Esophagus squamous epithelium (tissue), 5 donors: ENCODE results near the gene ITSN1. TPM values are rescaled to one million over a fixed set of nuclear protein-coding genes. Genes with fewer than 3 reads are reported as not detected.
"Not testable (repeated sequence)": the region's sequence is repeated elsewhere in the genome, so short reads cannot be mapped to it uniquely, and the experiment has no call there.

Experiments
- DNase-seq: peaks from one replicate; lab custom pipeline; 2025; lab: John Stamatoyannopoulos, UW
- H3K27ac ChIP-seq, 4 donors: fragments of 200-600 bp; sonication (generic); one replicate each; pipeline ENCODE4 v1.5.1; 2016 to 2019; ENCODE audit warnings: mild to moderate bottlenecking in 1 of 4
- H3K27me3 ChIP-seq, 4 donors: fragments of 200-600 bp; sonication (generic); 1 replicate in 3 of 4; 2 replicates in 1 of 4; pipeline versions ENCODE4 v1.5.1 to v1.6.0; 2017 to 2021; ENCODE audit warnings: antibody characterized with exemption in 1 of 4
- H3K36me3 ChIP-seq, 3 donors: fragments of 200-600 bp; sonication (generic); one replicate each; pipeline ENCODE4 v1.5.1; 2016 to 2019
- H3K4me1 ChIP-seq, 3 donors: fragments of 200-600 bp; sonication (generic); one replicate each; pipeline ENCODE4 v1.5.1; 2017 to 2019
- H3K4me3 ChIP-seq, 4 donors: fragments of 200-600 bp; sonication (generic); 1 replicate in 3 of 4; 2 replicates in 1 of 4; pipeline ENCODE4 v1.5.1; 2016 to 2019; ENCODE audit warnings: mild to moderate bottlenecking in 2 of 4, moderate library complexity in 1 of 4
- H3K9me3 ChIP-seq, 3 donors: fragments of 200-600 bp; sonication (generic); one replicate each; pipeline ENCODE4 v1.5.1; 2016 to 2019
- POLR2A ChIP-seq, 4 donors: fragments of 450-650 bp; IDR thresholded peaks; one replicate each; pipeline ENCODE4 v1.6.1; 2017; ENCODE audit warnings: antibody characterized with exemption in 4 of 4, mild to moderate bottlenecking in 4 of 4, moderate library complexity in 3 of 4
- WGBS, 2 donors: methylation state at CpG; one replicate each; pipeline ENCODE4 v1.1.5; 2018; 5-methylcytosine and 5-hydroxymethylcytosine counted together
- intact Hi-C: fragments of 100-400 bp; cut with DNase I; formaldehyde crosslinking; loops from one replicate; pipeline ENCODE4 v1.15.0; 2022
- total RNA-seq, 4 donors: library from RNA; depleted of rRNA; stranded (reverse); fragments of >200 nt; gene quantifications; one replicate each; pipeline ENCODE4 v1.1.0, GENCODE V29; 2016
- TF ChIP-seq, protein P1 (sequence below), 6 experiments: fragments of 450-650 bp in 4 of 6; fragments of 200-600 bp in 2 of 6; sonication (generic) in 2 of 6; IDR thresholded peaks; one replicate each; pipeline ENCODE4 v1.5.1; 2016 to 2019; ENCODE audit warnings: antibody characterized with exemption in 6 of 6, mild to moderate bottlenecking in 4 of 6, moderate library complexity in 4 of 6
- donor health status: DM: yes; HTN: yes; CAD: no.

The ITSN1 gene
- total RNA-seq, 4 donors from 2014 or later, result 9.5 to 27.1 (median 11.6) TPM

DNA sequence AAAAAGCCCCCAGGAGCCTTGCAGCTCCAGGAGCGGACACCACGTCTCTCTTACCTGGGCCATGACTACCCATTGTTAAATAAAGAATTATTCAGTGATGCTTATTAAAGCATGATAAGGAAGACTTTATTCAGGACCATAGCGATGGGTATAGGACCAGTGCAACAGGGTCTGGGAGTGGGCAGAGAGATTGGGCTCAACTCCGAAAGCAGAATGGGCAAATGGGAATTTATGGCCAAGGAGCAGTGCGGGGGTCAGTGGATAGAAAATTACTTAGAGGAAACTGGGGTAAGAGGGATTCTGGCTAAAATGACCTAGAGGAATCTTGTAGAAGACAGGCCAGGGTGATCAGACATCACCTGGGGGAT lies 273.9 kb downstream of the ITSN1 start:
- intact Hi-C loops, result no loop called here
- peak overlapping the region; percentile 77 to 99 (median 90) for H3K4me3 ChIP-seq
- 57 to 58% methylated on average over 5 of the region's 5 CpGs for WGBS, 2 donors
- peak overlapping the region; percentile 93 to 97 (median 94) for H3K27ac ChIP-seq
- peaks cover 3 to 30% (median 15%) of the 10 kb centered on the region in 3 donors for H3K4me1 ChIP-seq
- TF ChIP-seq, protein P1, sequence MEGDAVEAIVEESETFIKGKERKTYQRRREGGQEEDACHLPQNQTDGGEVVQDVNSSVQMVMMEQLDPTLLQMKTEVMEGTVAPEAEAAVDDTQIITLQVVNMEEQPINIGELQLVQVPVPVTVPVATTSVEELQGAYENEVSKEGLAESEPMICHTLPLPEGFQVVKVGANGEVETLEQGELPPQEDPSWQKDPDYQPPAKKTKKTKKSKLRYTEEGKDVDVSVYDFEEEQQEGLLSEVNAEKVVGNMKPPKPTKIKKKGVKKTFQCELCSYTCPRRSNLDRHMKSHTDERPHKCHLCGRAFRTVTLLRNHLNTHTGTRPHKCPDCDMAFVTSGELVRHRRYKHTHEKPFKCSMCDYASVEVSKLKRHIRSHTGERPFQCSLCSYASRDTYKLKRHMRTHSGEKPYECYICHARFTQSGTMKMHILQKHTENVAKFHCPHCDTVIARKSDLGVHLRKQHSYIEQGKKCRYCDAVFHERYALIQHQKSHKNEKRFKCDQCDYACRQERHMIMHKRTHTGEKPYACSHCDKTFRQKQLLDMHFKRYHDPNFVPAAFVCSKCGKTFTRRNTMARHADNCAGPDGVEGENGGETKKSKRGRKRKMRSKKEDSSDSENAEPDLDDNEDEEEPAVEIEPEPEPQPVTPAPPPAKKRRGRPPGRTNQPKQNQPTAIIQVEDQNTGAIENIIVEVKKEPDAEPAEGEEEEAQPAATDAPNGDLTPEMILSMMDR (IDR thresholded peaks at IDR 0.05), result no peak
- TF ChIP-seq POLR2A (IDR thresholded peaks at IDR 0.05), result no peak
- H3K36me3 ChIP-seq, result peaks cover 0 to 25% (median 11%) of the 10 kb centered on the region in 3 donors
- H3K9me3 ChIP-seq, result no peaks in the 10 kb centered on the region
- DNase-seq, result no peak
- H3K27me3 ChIP-seq, result no peaks in the 10 kb centered on the region

DNA sequence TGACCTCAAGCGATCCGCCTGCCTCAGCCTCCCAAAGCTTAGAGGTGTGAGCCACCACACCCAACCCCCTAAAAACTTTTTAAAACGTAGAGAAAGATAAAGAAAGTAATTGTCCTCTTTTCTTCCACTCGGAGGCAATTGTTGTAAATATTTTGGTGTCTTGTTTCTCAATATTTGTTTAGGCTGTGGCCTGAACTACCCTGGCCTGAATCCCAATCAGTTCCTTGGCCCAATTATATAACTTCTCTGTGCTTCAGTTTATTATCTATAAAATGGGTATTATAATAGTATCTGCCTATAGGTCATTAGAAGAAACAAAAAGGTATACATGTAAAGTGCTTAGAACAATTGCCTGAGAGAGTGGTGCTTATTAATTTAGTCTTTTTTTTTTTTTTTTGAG lies 275.1 kb downstream of the ITSN1 start:
- no peak for TF ChIP-seq POLR2A (IDR thresholded peaks at IDR 0.05)
- TF ChIP-seq, protein P1 (IDR thresholded peaks at IDR 0.05), result no peak
- no peaks in the 10 kb centered on the region for H3K27me3 ChIP-seq
- DNase-seq, result no peak
- WGBS, 2 donors, result 62 to 82% methylated on average over 4 of the region's 4 CpGs
- intact Hi-C loops, result no loop called here
- H3K9me3 ChIP-seq, result no peaks in the 10 kb centered on the region
- peaks cover 0 to 13% (median 0%) of the 10 kb centered on the region in 3 donors for H3K36me3 ChIP-seq
- peaks cover 3 to 30% (median 15%) of the 10 kb centered on the region in 3 donors for H3K4me1 ChIP-seq
- H3K4me3 ChIP-seq, result no peak overlapping the region
- H3K27ac ChIP-seq, result no peak overlapping the region

DNA sequence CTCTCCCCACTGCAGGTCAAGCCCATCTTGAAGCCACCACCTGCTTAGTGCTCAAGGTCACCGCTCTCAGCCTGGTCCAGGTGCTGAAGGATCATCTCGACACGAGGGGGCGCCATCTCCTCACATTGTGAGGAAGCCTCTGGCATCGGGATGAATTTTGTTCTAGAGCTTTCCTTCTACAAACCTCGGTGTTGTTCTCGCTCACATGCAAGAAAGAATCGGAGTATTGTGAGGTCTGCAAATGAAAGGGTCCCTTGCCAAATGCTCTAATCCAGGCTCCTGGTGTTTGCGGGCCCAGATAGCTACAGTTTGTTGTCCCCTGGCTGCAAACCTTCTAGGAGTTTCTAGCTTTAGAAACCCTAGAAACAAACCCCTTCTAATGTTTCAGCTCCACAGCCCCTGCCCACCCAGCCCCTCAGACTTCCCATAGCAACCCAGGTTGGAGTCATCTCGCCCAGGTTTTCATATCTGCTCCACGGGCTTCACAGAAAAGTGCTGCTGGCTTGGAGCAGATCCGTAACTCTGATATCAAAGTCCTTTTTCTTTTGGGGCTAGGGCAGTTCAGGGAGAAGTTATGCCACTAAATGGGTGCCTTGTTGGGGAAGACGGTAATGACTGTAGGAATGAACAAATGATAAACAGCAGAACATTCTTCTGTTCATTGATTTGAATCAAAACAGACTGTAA lies 281.9 kb downstream of the ITSN1 start:
- Histone ChIP-seq H3K9me3 (no peaks in the 10 kb centered on the region), H3K4me3 (no peak overlapping the region), H3K27ac (peak overlapping the region in 2 of 4 donors; percentile 22 to 27), H3K36me3 (no peaks in the 10 kb centered on the region), H3K4me1 (peaks cover 5 to 14% (median 8%) of the 10 kb centered on the region in 3 donors), H3K27me3 (no peaks in the 10 kb centered on the region)
- DNase-seq, result peak; percentile 42
- WGBS, 2 donors, result 5 to 15% methylated on average over 4 to 12 of the region's 13 CpGs
- intact Hi-C loops, result loop anchor here (2.0 kb wide), 1 partner anchor 423 kb away; no protein-coding TSS in a partner anchor
- TF ChIP-seq POLR2A (IDR thresholded peaks at IDR 0.05), result no peak
- TF ChIP-seq, protein P1 (IDR thresholded peaks at IDR 0.05), result peak; percentile 86 to 93 (median 92)

DNA sequence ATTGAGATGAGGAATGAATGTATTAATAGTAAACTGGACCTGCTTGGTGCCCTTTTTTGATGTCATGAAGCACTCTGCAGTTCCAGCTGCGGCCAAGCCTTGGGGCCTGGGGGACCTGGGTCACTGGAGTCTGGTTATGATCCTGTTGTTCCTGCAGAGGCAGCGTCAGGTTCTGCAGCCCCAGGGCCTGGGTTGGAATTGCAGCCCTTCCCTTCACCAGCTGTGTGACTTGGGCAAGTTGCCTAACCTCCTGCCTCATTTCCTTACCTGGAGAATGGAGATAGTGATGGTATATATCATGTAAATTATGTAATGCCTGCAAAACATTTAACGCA lies 282.4 kb downstream of the ITSN1 start:
- H3K4me3 ChIP-seq, result no peak overlapping the region
- no peak for DNase-seq
- no peak overlapping the region for H3K27ac ChIP-seq
- H3K9me3 ChIP-seq, result no peaks in the 10 kb centered on the region
- TF ChIP-seq, protein P1 (IDR thresholded peaks at IDR 0.05), result peak in 1 of 6 experiments; percentile 11
- no peak for TF ChIP-seq POLR2A (IDR thresholded peaks at IDR 0.05)
- intact Hi-C loops, result loop anchor here (2.0 kb wide), 1 partner anchor 422 kb away; no protein-coding TSS in a partner anchor
- WGBS, 2 donors, result 43 to 71% methylated on average over 1 to 2 of the region's 3 CpGs
- no peaks in the 10 kb centered on the region for H3K36me3 ChIP-seq
- H3K4me1 ChIP-seq, result peaks cover 5 to 14% (median 8%) of the 10 kb centered on the region in 3 donors
- H3K27me3 ChIP-seq, result no peaks in the 10 kb centered on the region

DNA sequence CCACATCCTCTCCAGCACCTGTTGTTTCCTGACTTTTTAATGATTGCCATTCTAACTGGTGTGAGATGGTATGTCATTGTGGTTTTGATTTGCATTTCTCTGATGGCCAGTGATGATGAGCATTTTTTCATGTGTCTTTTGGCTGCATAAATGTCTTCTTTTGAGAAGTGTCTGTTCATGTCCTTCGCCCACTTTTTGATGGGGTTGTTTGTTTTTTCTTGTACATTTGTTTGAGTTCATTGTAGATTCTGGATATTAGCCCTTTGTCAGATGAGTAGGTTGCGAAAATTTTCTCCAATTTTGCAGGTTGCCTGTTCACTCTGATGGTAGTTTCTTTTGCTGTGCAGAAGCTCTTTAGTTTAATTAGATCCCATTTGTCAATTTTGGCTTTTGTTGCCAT lies 283.9 kb downstream of the ITSN1 start:
- intact Hi-C loops, H3K27ac ChIP-seq, DNase-seq, H3K9me3 ChIP-seq, H3K36me3 ChIP-seq, H3K4me3 ChIP-seq, H3K27me3 ChIP-seq: not testable (repeated sequence)
- peaks cover 5 to 14% (median 8%) of the 10 kb centered on the region in 3 donors for H3K4me1 ChIP-seq
- WGBS, 2 donors, result 89 to 97% methylated on average over 1 to 2 of the region's 2 CpGs
